Endodermal cell (in vitro differentiated cells): ENCODE results near the gene RPP25. TPM values are rescaled to one million over a fixed set of nuclear protein-coding genes. Genes with fewer than 3 reads are reported as not detected.

ENCODE experiments used
- DNase-seq: peaks from one replicate; pipeline ENCODE4 v3.0.0-alpha.2; 2017
- H3K27ac ChIP-seq: 2 replicates; pipeline ENCODE4 v1.5.1; 2013; ENCODE audit warnings: mild to moderate bottlenecking, low read depth, low read length, moderate library complexity
- H3K27me3 ChIP-seq: 2 replicates; pipeline ENCODE4 v1.6.1; 2013; ENCODE audit warnings: mild to moderate bottlenecking, low read length, moderate library complexity; ENCODE audit not compliant: insufficient read depth, control insufficient read depth, poor library complexity, severe bottlenecking
- H3K36me3 ChIP-seq: 2 replicates; pipeline ENCODE4 v1.7.0; 2013; ENCODE audit warnings: mild to moderate bottlenecking, low read length, moderate library complexity; ENCODE audit not compliant: control insufficient read depth, insufficient read depth
- H3K4me1 ChIP-seq: one replicate; pipeline ENCODE4 v1.7.0; 2013; ENCODE audit warnings: low read length; ENCODE audit not compliant: control insufficient read depth, insufficient read depth
- H3K4me3 ChIP-seq: 2 replicates; pipeline ENCODE4 v1.5.1; 2013; ENCODE audit warnings: mild to moderate bottlenecking, low read length, moderate library complexity
- H3K9ac ChIP-seq: 2 replicates; pipeline ENCODE4 v1.6.1; 2013; ENCODE audit warnings: mild to moderate bottlenecking, low read length, moderate library complexity; ENCODE audit not compliant: poor library complexity, severe bottlenecking; ENCODE audit errors: extremely low read depth
- H3K9me3 ChIP-seq: 2 replicates; pipeline ENCODE4 v1.6.1; 2013; ENCODE audit warnings: mild to moderate bottlenecking, low read length, moderate library complexity; ENCODE audit not compliant: control insufficient read depth
- H3K27ac Mint-ChIP-seq: 2 replicates; pipeline ENCODE4 v1.8.0; 2020; ENCODE audit warnings: mixed read lengths
- H3K27me3 Mint-ChIP-seq: 2 replicates; pipeline ENCODE4 v1.8.0; 2021; ENCODE audit warnings: mild to moderate bottlenecking, mixed read lengths; ENCODE audit not compliant: insufficient read depth
- H3K36me3 Mint-ChIP-seq: 2 replicates; pipeline ENCODE4 v1.8.0; 2020; ENCODE audit warnings: low read depth, mixed read lengths
- H3K4me1 Mint-ChIP-seq: 2 replicates; pipeline ENCODE4 v1.8.0; 2020; ENCODE audit warnings: mixed read lengths
- H3K4me3 Mint-ChIP-seq: 2 replicates; pipeline ENCODE4 v1.8.0; 2020; ENCODE audit warnings: mild to moderate bottlenecking, moderate library complexity, mixed read lengths
- H3K9me3 Mint-ChIP-seq: 2 replicates; pipeline ENCODE4 v1.8.0; 2020; ENCODE audit warnings: mild to moderate bottlenecking, mixed read lengths
- WGBS, 2 experiments: methylation state at CpG; one replicate each; pipeline versions ENCODE4 v1.1.5 to v1.1.7; 2013; ENCODE audit warnings: missing lambda C conversion rate in 2 of 2, mixed read lengths in 1 of 2; ENCODE audit not compliant: insufficient coverage in 1 of 2, insufficient read length in 1 of 2; 5-methylcytosine and 5-hydroxymethylcytosine counted together
- total RNA-seq, 2 donors: library from RNA; stranded (reverse); fragmentation: NEBNext Ultra II Directional in 1 of 2; extraction: Animal tissue kit (Norgen Biotek cat#: 25700) in 1 of 2; gene quantifications; 2 replicates in 1 of 2; 3 replicates in 1 of 2; pipeline ENCODE4 v1.2.1, GENCODE V29; 2021
- TF ChIP-seq, protein P1 (sequence below): fragments of 200-600 bp; sonication (generic); conservative IDR thresholded peaks from 2 replicates; pipeline ENCODE4 v1.5.0; 2021; ENCODE audit warnings: antibody characterized with exemption, mild to moderate bottlenecking

Gene RPP25
- total RNA-seq, 2 donors from 2014 or later = 4.6 to 9.9 TPM

- Histone ChIP-seq H3K4me1 (no peaks in the 10 kb centered on the region), H3K9ac (no peak overlapping the region), H3K36me3 (no peaks in the 10 kb centered on the region), H3K27ac (no peak overlapping the region), H3K4me3 (no peak overlapping the region), H3K9me3 (no peaks in the 10 kb centered on the region), H3K27me3 (peaks cover 43% of the 10 kb centered on the region)
- 88% methylated on average over 2 to 4 of the region's 4 CpGs for WGBS, 2 experiments
- no peaks in the 10 kb centered on the region for H3K9me3 Mint-ChIP-seq
- peaks cover 17% of the 10 kb centered on the region for H3K4me1 Mint-ChIP-seq
- H3K4me3 Mint-ChIP-seq = no peak overlapping the region
- no peak for DNase-seq
- H3K27me3 Mint-ChIP-seq = peaks cover 48% of the 10 kb centered on the region
- TF ChIP-seq, protein P1, sequence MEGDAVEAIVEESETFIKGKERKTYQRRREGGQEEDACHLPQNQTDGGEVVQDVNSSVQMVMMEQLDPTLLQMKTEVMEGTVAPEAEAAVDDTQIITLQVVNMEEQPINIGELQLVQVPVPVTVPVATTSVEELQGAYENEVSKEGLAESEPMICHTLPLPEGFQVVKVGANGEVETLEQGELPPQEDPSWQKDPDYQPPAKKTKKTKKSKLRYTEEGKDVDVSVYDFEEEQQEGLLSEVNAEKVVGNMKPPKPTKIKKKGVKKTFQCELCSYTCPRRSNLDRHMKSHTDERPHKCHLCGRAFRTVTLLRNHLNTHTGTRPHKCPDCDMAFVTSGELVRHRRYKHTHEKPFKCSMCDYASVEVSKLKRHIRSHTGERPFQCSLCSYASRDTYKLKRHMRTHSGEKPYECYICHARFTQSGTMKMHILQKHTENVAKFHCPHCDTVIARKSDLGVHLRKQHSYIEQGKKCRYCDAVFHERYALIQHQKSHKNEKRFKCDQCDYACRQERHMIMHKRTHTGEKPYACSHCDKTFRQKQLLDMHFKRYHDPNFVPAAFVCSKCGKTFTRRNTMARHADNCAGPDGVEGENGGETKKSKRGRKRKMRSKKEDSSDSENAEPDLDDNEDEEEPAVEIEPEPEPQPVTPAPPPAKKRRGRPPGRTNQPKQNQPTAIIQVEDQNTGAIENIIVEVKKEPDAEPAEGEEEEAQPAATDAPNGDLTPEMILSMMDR = no peak
- no peak overlapping the region for H3K27ac Mint-ChIP-seq
- no peaks in the 10 kb centered on the region for H3K36me3 Mint-ChIP-seq
These were observed 6.6 kb upstream of the RPP25 start for GRCh38 chr15:74963213-74963612.

DNA sequence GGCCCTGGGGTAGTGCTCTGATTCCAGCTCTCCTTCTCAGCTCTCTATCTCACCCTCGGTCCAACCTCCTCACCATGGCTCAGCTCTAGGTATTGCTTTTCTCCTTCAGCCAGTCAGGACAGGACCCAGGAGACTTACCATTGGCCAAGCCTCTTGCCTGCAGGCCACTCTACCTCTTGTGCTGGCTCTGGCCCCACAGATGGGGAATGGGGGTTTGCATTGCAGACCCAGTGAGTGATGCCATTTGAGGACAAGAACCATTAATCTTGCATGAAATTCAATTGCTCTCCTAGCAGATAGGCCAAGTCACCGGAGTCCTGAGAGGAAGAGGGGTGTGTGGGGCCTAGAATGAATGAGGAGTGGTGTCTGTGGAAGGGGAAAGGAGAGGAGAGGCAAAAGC is 6.1 kb upstream of the RPP25 start:
- Mint-ChIP-seq H3K4me1 (peaks cover 17% of the 10 kb centered on the region), H3K36me3 (no peaks in the 10 kb centered on the region), H3K9me3 (no peaks in the 10 kb centered on the region), H3K27ac (no peak overlapping the region), H3K27me3 (peaks cover 53% of the 10 kb centered on the region), H3K4me3 (no peak overlapping the region)
- no peaks in the 10 kb centered on the region for H3K36me3 ChIP-seq
- no peak for DNase-seq
- no peaks in the 10 kb centered on the region for H3K9me3 ChIP-seq
- H3K4me1 ChIP-seq = no peaks in the 10 kb centered on the region
- WGBS, 2 experiments = 33 to 61% methylated on average over 1 to 2 of the region's 2 CpGs
- H3K9ac ChIP-seq = no peak overlapping the region
- H3K4me3 ChIP-seq = no peak overlapping the region
- TF ChIP-seq, protein P1 = no peak
- H3K27me3 ChIP-seq = peaks cover 48% of the 10 kb centered on the region
- no peak overlapping the region for H3K27ac ChIP-seq

DNA sequence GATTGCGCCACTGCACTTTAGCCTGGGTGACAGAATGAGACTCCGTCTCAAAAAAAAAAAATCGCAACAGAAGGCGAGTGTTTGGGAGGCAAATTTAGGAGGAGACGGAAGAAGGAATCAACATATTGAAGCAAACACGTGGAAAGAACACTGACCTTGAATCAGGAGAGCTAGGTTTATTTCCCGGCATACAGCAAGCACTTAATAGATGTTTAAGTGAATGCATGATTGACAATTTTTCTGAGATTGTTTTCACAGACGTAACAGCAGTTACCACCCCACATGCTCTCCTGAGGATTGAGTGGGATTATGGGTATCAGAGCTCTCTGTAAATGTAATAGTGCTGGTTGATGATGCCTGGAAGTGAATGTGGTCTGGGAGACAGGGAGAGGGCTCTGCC is 5.6 kb upstream of the RPP25 start:
- Mint-ChIP-seq H3K9me3 (no peaks in the 10 kb centered on the region), H3K36me3 (no peaks in the 10 kb centered on the region), H3K4me3 (no peak overlapping the region), H3K27ac (no peak overlapping the region), H3K27me3 (peaks cover 58% of the 10 kb centered on the region), H3K4me1 (peaks cover 17% of the 10 kb centered on the region)
- TF ChIP-seq, protein P1 = no peak
- DNase-seq = no peak
- 89 to 93% methylated on average over 6 to 8 of the region's 8 CpGs for WGBS, 2 experiments
- H3K36me3 ChIP-seq = no peaks in the 10 kb centered on the region
- H3K9ac ChIP-seq = no peak overlapping the region
- H3K4me3 ChIP-seq = no peak overlapping the region
- peaks cover 53% of the 10 kb centered on the region for H3K27me3 ChIP-seq
- no peak overlapping the region for H3K27ac ChIP-seq
- H3K9me3 ChIP-seq = no peaks in the 10 kb centered on the region
- no peaks in the 10 kb centered on the region for H3K4me1 ChIP-seq
